ENCODE results near the gene PRDM7.
A peak's percentile ranks its signal among the peaks of the same experiment; 100 is the strongest.
"Not testable (repeated sequence)": the region's sequence is repeated elsewhere in the genome, so short reads cannot be mapped to it uniquely, and the experiment has no call there.

The PRDM7 gene

DNA sequence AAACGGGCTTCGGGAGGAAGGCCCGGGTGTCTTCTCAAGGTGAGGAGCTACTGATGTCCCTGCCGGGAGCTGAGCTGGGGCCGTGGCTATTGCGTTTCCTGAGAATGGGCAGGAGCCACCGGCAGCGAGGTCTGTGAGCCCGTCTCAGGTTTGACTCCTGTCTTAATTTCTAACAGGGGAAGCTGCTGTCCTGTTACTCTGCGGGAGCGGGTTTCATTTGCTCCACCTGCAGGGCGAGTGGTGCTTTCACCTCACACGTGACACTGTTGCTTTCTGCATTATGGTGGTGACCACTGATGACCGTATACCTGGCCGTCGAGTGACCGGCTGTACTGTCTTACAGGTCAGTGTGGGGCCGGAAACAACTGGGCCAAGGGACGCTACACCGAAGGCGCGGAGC, 17.7 kb upstream of the PRDM7 start:
- H3K27ac ChIP-seq; H3K9me3 ChIP-seq (replicated peaks in 1 of 11); H3K27me3 ChIP-seq; H3K9ac ChIP-seq; H4K20me1 ChIP-seq; H3K4me3 ChIP-seq; H3K36me3 ChIP-seq; H3K4me2 ChIP-seq: not testable (repeated sequence)
- H3K4me1 ChIP-seq = peaks cover 0 to 30% (median 8%) of the 10 kb centered on the region in 10 experiments; a peak in 12 of 20 replicates

DNA sequence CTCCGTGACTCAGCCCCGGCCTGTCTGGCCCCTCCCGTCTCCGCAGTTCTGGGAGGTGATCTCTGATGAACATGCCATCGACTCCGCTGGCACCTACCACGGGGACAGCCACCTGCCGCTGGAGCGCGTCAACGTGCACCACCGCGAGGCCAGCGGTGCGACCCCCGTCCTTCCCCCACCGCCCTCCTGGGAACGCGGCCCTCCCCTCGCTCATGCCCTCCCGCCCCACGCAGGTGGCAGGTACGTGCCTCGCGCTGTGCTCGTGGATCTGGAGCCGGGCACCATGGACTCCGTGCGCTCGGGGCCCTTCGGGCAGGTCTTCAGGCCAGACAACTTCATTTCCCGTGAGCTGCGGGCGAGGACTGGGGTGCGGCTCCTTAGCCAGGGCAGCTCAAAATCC, 17.2 kb upstream of the PRDM7 start:
- not testable (repeated sequence) for H3K36me3 ChIP-seq; H3K27ac ChIP-seq; H3K9ac ChIP-seq; H3K9me3 ChIP-seq (replicated peaks in 1 of 11); H3K4me3 ChIP-seq; H4K20me1 ChIP-seq; H3K4me2 ChIP-seq; H3K27me3 ChIP-seq
- peaks cover 0 to 25% (median 3%) of the 10 kb centered on the region in 10 experiments; a peak in 9 of 20 replicates for H3K4me1 ChIP-seq

GRCh38 chr16:90093799-90094198, 16.7 kb upstream of the PRDM7 start:
- H3K9ac ChIP-seq; H3K27me3 ChIP-seq; H3K4me2 ChIP-seq; H3K27ac ChIP-seq; H3K9me3 ChIP-seq (replicated peaks in 1 of 11); H3K36me3 ChIP-seq; H3K4me3 ChIP-seq; H4K20me1 ChIP-seq: not testable (repeated sequence)
- H3K4me1 ChIP-seq = peaks cover 0 to 24% (median 3%) of the 10 kb centered on the region in 10 experiments; a peak in 9 of 20 replicates

GRCh38 chr16:90092781-90093180, 15.7 kb upstream of the PRDM7 start:
- H3K4me3 ChIP-seq; H3K27me3 ChIP-seq; H3K27ac ChIP-seq; H3K9me3 ChIP-seq (replicated peaks in 1 of 11); H3K4me2 ChIP-seq; H4K20me1 ChIP-seq; H3K36me3 ChIP-seq; H3K9ac ChIP-seq: not testable (repeated sequence)
- H3K4me1 ChIP-seq = peaks cover 0 to 20% (median 1%) of the 10 kb centered on the region in 10 experiments; a peak in 9 of 20 replicates

DNA sequence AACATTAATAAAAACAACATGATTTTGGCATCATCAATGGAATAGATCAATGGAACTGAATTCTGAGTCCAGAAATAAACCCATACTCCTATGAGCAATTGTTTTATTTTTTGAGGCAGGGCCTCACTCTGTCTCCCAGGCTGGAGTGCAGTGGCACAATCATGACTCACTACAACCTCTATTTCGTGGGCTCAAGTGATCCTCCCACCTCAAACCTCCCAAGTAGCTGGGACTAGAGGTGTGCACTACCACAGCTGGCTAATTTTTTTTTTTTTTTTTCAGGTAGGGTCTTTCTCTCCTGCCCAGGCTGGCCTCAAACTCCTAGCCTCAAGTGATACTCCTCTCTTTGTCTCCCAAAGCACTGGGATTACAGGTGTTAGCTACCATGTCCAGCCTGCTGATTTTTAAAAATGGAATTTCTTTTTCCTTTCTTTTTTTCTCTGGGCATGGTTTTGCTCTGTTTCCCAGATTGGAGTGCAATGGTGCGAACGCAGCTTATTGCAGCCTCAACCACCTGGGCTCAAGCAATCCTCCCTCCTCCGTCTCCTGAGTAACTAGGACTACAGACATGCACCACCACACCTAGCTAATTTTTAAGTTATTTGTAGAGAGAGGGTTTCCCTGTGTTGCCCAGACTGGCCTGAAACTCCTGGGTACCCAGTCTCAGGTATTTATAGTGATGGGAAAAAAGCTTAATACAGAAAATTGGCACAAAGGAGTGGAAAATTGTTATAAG, 7.3 kb upstream of the PRDM7 start:
- Histone ChIP-seq H3K36me3 (no peaks in the 10 kb centered on the region), H4K20me1 (no peaks in the 10 kb centered on the region), H3K27me3 (no peaks in the 10 kb centered on the region), H3K4me2 (peak overlapping the region in 1 of 11 experiments; percentile 27; a peak in 1 of 22 replicates), H3K9ac (no peak overlapping the region), H3K4me1 (peaks cover 0 to 29% (median 6%) of the 10 kb centered on the region in 10 experiments; a peak in 11 of 20 replicates), H3K4me3 (no peak overlapping the region), H3K27ac (no peak overlapping the region), H3K9me3 (replicated peaks in 1 of 11) (peaks cover 0 to 13% (median 4%) of the 10 kb centered on the region in 11 experiments; a peak in 6 of 22 replicates)
- no peak for TF ChIP-seq Cebpa-rat (IDR thresholded peaks at IDR 0.05)

DNA sequence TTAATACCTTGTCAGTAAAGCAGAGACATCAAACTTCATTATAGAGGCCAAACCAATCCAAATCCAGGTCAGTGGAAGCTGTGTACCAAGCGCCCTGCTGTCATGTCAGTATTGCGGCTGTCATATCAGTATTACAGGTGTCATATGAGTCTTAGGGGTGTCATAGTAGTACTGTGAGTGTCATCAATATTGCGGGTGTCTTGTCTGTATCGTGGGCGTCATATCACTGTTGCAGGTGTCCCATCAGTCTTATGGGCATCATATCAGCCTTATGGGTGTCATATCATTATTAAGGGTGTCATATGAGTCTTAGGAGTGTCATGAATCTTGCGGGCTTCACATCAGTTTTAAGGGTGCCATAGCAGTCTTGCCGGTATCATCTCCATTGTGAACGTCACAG, 6.0 kb upstream of the PRDM7 start:
- H4K20me1 ChIP-seq = no peaks in the 10 kb centered on the region
- peak overlapping the region in 2 of 11 experiments; percentile 80 to 87; a peak in 2 of 22 replicates for H3K9ac ChIP-seq
- H3K9me3 ChIP-seq (replicated peaks in 1 of 11) = peaks cover 0 to 13% (median 4%) of the 10 kb centered on the region in 11 experiments; a peak in 6 of 22 replicates
- no peak overlapping the region for H3K4me3 ChIP-seq
- TF ChIP-seq Cebpa-rat (IDR thresholded peaks at IDR 0.05) = no peak
- peak overlapping the region; percentile 82 to 92 (median 87); a peak in 14 of 22 replicates for H3K4me2 ChIP-seq
- no peaks in the 10 kb centered on the region for H3K36me3 ChIP-seq
- peak overlapping the region in 1 of 11 experiments; percentile 86; a peak in 1 of 22 replicates for H3K27ac ChIP-seq
- H3K4me1 ChIP-seq = peaks cover 7 to 35% (median 14%) of the 10 kb centered on the region in 10 experiments
- H3K27me3 ChIP-seq = no peaks in the 10 kb centered on the region

DNA sequence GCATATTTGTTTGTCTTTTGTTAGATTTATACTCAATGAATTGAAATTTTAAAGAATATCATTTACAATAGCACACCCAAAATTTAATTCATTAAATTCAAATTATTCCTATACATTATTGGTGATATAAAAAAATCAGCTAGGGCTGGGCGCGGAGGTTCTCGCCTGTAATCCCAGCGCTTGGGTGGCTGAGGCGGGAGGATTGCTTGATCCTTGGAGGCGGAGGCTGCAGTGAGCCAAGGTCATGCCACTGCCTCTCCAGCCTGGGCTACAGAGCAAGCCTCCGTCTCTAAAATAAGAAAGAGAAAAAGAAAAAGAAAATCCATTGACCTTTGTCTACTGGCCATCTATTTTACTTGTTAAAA, 4.5 kb upstream of the PRDM7 start:
- Histone ChIP-seq H3K27ac (no peak overlapping the region; a peak in 1 of 22 replicates), H3K4me2 (peak overlapping the region; percentile 82 to 92 (median 87); a peak in 21 of 22 replicates), H3K4me3 (peak overlapping the region in 5 of 10 experiments; percentile 59 to 76 (median 71); a peak in 7 of 20 replicates), H4K20me1 (no peaks in the 10 kb centered on the region), H3K27me3 (no peaks in the 10 kb centered on the region), H3K4me1 (peaks cover 18 to 45% (median 26%) of the 10 kb centered on the region in 10 experiments), H3K9me3 (replicated peaks in 1 of 11) (peaks cover 0 to 13% (median 4%) of the 10 kb centered on the region in 11 experiments; a peak in 6 of 22 replicates), H3K36me3 (no peaks in the 10 kb centered on the region), H3K9ac (peak overlapping the region in 8 of 11 experiments; percentile 12 to 87 (median 84); a peak in 10 of 22 replicates)
- no peak for TF ChIP-seq Cebpa-rat (IDR thresholded peaks at IDR 0.05)

GRCh38 chr16:90078579-90078895, 1.4 kb upstream of the PRDM7 start:
- no peak for TF ChIP-seq Cebpa-rat (IDR thresholded peaks at IDR 0.05)
- Histone ChIP-seq H4K20me1 (no peaks in the 10 kb centered on the region), H3K4me3 (peak overlapping the region in 5 of 10 experiments; percentile 48 to 58 (median 54); a peak in 7 of 20 replicates), H3K9ac (peak overlapping the region in 4 of 11 experiments; percentile 52 to 68 (median 65); a peak in 4 of 22 replicates), H3K27ac (no peak overlapping the region), H3K9me3 (replicated peaks in 1 of 11) (no peaks in the 10 kb centered on the region), H3K4me1 (peaks cover 21 to 30% (median 27%) of the 10 kb centered on the region in 10 experiments), H3K27me3 (no peaks in the 10 kb centered on the region), H3K4me2 (peak overlapping the region; percentile 75 to 99 (median 91)), H3K36me3 (no peaks in the 10 kb centered on the region)

DNA sequence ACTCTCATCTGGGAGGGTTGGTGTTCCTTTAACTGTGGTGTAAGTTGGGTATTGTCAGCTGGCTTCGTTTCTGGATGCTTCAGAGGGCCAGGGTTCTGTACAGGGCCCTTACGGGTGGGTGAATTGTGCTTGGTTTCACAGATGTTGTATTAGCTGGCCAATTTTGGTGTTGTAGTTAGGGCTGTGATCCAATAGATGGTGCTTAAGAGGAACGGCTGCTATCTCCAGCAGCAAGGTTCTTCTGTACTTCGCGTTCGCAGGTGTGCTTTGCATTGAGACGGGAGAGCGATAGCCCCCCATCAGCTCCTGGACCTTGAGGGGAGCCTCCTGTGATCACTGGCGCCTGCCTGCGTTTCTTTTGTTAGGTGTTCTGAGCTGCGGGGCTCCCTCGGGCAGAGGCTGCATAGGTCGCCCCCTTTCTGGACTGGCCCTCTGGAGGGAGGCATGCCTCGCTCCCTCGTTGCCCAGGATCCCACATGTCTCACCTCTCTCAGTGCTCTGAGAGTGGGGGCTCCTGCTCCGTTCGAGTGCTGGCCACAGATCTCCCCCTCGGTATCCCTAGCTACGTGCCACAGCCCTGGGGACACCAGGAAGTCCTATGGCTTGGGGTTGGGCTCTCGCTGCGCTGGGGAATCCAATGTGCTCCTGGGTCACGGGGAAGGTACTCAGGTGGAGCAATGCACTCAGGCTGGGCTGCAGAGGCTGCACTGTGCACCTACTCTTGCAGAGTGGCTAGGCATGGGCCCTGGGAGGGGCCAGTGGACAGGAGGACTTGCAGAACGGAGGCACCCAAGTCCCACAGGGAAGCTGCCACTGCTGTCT, 837 bp upstream of the PRDM7 start:
- peak overlapping the region; percentile 40 to 65 (median 50) for H3K4me3 ChIP-seq
- peak overlapping the region; percentile 75 to 99 (median 91) for H3K4me2 ChIP-seq
- no peaks in the 10 kb centered on the region for H3K36me3 ChIP-seq
- no peak for TF ChIP-seq Cebpa-rat (IDR thresholded peaks at IDR 0.05)
- peak overlapping the region in 9 of 11 experiments; percentile 51 to 75 (median 62); a peak in 19 of 22 replicates for H3K27ac ChIP-seq
- no peaks in the 10 kb centered on the region for H4K20me1 ChIP-seq
- no peaks in the 10 kb centered on the region for H3K9me3 ChIP-seq (replicated peaks in 1 of 11)
- peaks cover 21 to 28% (median 25%) of the 10 kb centered on the region in 10 experiments for H3K4me1 ChIP-seq
- peak overlapping the region; percentile 38 to 71 (median 61); a peak in 19 of 22 replicates for H3K9ac ChIP-seq
- no peaks in the 10 kb centered on the region for H3K27me3 ChIP-seq

All from BLaER1 treated with 17β-estradiol and CSF1 and Interleukin-3, amounts not matched to agents 10 nM and 100 nM (cell line).